PC-9 (cell line): ENCODE data around the gene PCNA. TPM values are rescaled to one million over a fixed set of nuclear protein-coding genes. Genes with fewer than 3 reads are reported as not detected.

Experiments used
- BruUV-seq: library from RNA; stranded (reverse); fragments of 400-500 nt; replicated peaks from 2 replicates; lab custom pipeline; 2021; lab: Mats Ljungman, UMichigan
- CTCF ChIA-PET: fragments of 300-600 bp; sonication (Branson Sonifier 250); formaldehyde crosslinking; loops from one replicate; lab custom pipeline; 2022; ENCODE audit warnings: antibody characterized with exemption; lab: Charles Lee
- POLR2A ChIA-PET: fragments of 300-600 bp; sonication (Branson Sonifier 250); formaldehyde crosslinking; loops from one replicate; lab custom pipeline; 2022; ENCODE audit warnings: antibody characterized with exemption; ENCODE audit not compliant: unreplicated experiment; lab: Charles Lee
- DNase-seq, 2 experiments: peaks; one replicate each; pipeline versions ENCODE4 v3.0.0 to v3.0.0-alpha.2; 2015 to 2022; ENCODE audit warnings: mixed read lengths in 1 of 2
- H2AFZ ChIP-seq: fragments of 200-600 bp; sonication (generic); 2 replicates; pipeline ENCODE4 v1.8.1; 2017; ENCODE audit warnings: antibody characterized with exemption
- H3F3A ChIP-seq: fragments of 200-600 bp; sonication (generic); 2 replicates; pipeline ENCODE4 v1.8.1; 2017; ENCODE audit warnings: antibody characterized with exemption, mild to moderate bottlenecking, low read depth; ENCODE audit not compliant: insufficient read depth
- H3K27ac ChIP-seq: fragments of 200-600 bp; sonication (generic); 2 replicates; pipeline ENCODE4 v1.6.1; 2016; ENCODE audit warnings: mixed run types
- H3K27me3 ChIP-seq: fragments of 200-600 bp; sonication (generic); 2 replicates; pipeline ENCODE4 v1.6.1; 2016; ENCODE audit warnings: low read depth, mixed run types; ENCODE audit not compliant: insufficient read depth
- H3K36me3 ChIP-seq: fragments of 200-600 bp; sonication (generic); 2 replicates; pipeline ENCODE4 v1.6.1; 2016; ENCODE audit warnings: low read depth, mixed run types
- H3K4me1 ChIP-seq: fragments of 200-600 bp; sonication (generic); replicated peaks from 2 replicates; pipeline ENCODE4 v1.6.1; 2016; ENCODE audit warnings: mixed run types; ENCODE audit not compliant: insufficient read depth
- H3K4me2 ChIP-seq: fragments of 200-600 bp; sonication (generic); 2 replicates; pipeline ENCODE4 v1.6.1; 2017; ENCODE audit warnings: mixed run types
- H3K4me3 ChIP-seq: fragments of 200-600 bp; sonication (generic); 2 replicates; pipeline ENCODE4 v1.6.1; 2016; ENCODE audit warnings: mixed run types
- H3K79me2 ChIP-seq: fragments of 200-600 bp; sonication (generic); 2 replicates; pipeline ENCODE4 v1.6.1; 2017; ENCODE audit warnings: low read depth, mixed run types
- H3K9me2 ChIP-seq: fragments of 200-600 bp; sonication (generic); 2 replicates; pipeline ENCODE4 v1.8.1; 2017; ENCODE audit warnings: mild to moderate bottlenecking; ENCODE audit not compliant: insufficient read depth
- H3K9me3 ChIP-seq: fragments of 200-600 bp; sonication (generic); 2 replicates; pipeline ENCODE4 v1.8.1; 2016; ENCODE audit warnings: low read depth; ENCODE audit not compliant: insufficient read depth
- H4K20me1 ChIP-seq: fragments of 200-600 bp; sonication (generic); 2 replicates; pipeline ENCODE4 v1.8.1; 2017; ENCODE audit not compliant: insufficient read depth
- CTCF ChIP-seq: fragments of 200-600 bp; sonication (generic); conservative IDR thresholded peaks from 2 replicates; pipeline ENCODE4 v1.6.1; 2017; ENCODE audit warnings: mixed run types, antibody characterized with exemption, mild to moderate bottlenecking, moderate library complexity
- EZH2 ChIP-seq: fragments of 200-600 bp; sonication (generic); IDR thresholded peaks from 2 replicates; pipeline ENCODE4 v1.8.0; 2017; ENCODE audit warnings: antibody characterized with exemption, low read depth
- intact Hi-C: fragments of 100-400 bp; cut with micrococcal nuclease; formaldehyde crosslinking; loops from one replicate; pipeline ENCODE4 v1.10.0; 2022; ENCODE audit not compliant: unreplicated experiment
- total RNA-seq: library from RNA; stranded (reverse); gene quantifications from 2 replicates; pipeline ENCODE4 v1.2.3, GENCODE V29; 2021

The PCNA gene
- total RNA-seq, 1 experiment from 2014 or later = 207 TPM

- no peak overlapping the region for H3K4me2 ChIP-seq
- no peak overlapping the region for H3K4me3 ChIP-seq
- peak in 1 of 2 experiments; percentile 47 for DNase-seq
- H3K9me3 ChIP-seq = no peaks in the 10 kb centered on the region
- H3K79me2 ChIP-seq = no peaks in the 10 kb centered on the region
- intact Hi-C loops = no loop called here
- no peak overlapping the region for H2AFZ ChIP-seq
- no TSS peak for BruUV-seq
- peaks cover 36% of the 10 kb centered on the region for H3K4me1 ChIP-seq
- no peaks in the 10 kb centered on the region for H3K9me2 ChIP-seq
- POLR2A ChIA-PET = no interaction called here
- no peaks in the 10 kb centered on the region for H4K20me1 ChIP-seq
- no peaks in the 10 kb centered on the region for H3K27me3 ChIP-seq
- CTCF ChIA-PET = no interaction called here
- H3K36me3 ChIP-seq = no peaks in the 10 kb centered on the region
- TF ChIP-seq EZH2 = no peak
- TF ChIP-seq CTCF = no peak
- peaks cover 19% of the 10 kb centered on the region for H3F3A ChIP-seq
- H3K27ac ChIP-seq = no peak overlapping the region
Observed at GRCh38 chr20:5067877-5068645, 51.7 kb downstream of the PCNA start.

- TF ChIP-seq CTCF = no peak
- no peak for TF ChIP-seq EZH2
- ChIA-PET CTCF (interaction anchor here (0.7 kb wide), 1 partner anchor 35 kb away, joined by 4 read pairs; no protein-coding TSS in a partner anchor), POLR2A (no interaction called here)
Observed at GRCh38 chr20:5065879-5066383, 53.8 kb downstream of the PCNA start.

GRCh38 chr20:5065166-5065878, 54.4 kb downstream of the PCNA start:
- ChIA-PET POLR2A (no interaction called here), CTCF (interaction anchor here (0.5 to 0.7 kb wide), 3 partner anchors 36 to 141 kb away, joined by 3 to 14 read pairs (median 4); no protein-coding TSS in a partner anchor)
- H3K4me1 ChIP-seq = peaks cover 45% of the 10 kb centered on the region
- peaks cover 24% of the 10 kb centered on the region for H3F3A ChIP-seq
- intact Hi-C loops = no loop called here
- no peaks in the 10 kb centered on the region for H3K9me3 ChIP-seq
- peak overlapping the region; percentile 22; the same call in 1 of the 2 replicates for H3K4me3 ChIP-seq
- DNase-seq = peak in 1 of 2 experiments; percentile 78
- no peaks in the 10 kb centered on the region for H4K20me1 ChIP-seq
- BruUV-seq = TSS peak; percentile 89
- TF ChIP-seq CTCF = no peak
- no peak for TF ChIP-seq EZH2
- H3K27ac ChIP-seq = peak overlapping the region; percentile 100
- H3K36me3 ChIP-seq = no peaks in the 10 kb centered on the region
- no peaks in the 10 kb centered on the region for H3K79me2 ChIP-seq
- no peak overlapping the region for H2AFZ ChIP-seq
- peak overlapping the region; percentile 65 for H3K4me2 ChIP-seq
- H3K9me2 ChIP-seq = no peaks in the 10 kb centered on the region
- no peaks in the 10 kb centered on the region for H3K27me3 ChIP-seq

More at GRCh38 chr20:5065879-5066383, 53.8 kb downstream of the PCNA start:
- Histone ChIP-seq H3K9me3 (no peaks in the 10 kb centered on the region), H3K27me3 (no peaks in the 10 kb centered on the region), H3K27ac (peak overlapping the region; percentile 100), H4K20me1 (no peaks in the 10 kb centered on the region), H3K36me3 (no peaks in the 10 kb centered on the region), H3K4me2 (peak overlapping the region; percentile 65), H3K9me2 (no peaks in the 10 kb centered on the region), H3F3A (peaks cover 17% of the 10 kb centered on the region), H2AFZ (no peak overlapping the region), H3K79me2 (no peaks in the 10 kb centered on the region), H3K4me3 (peak overlapping the region; percentile 22; the same call in 1 of the 2 replicates), H3K4me1 (peaks cover 39% of the 10 kb centered on the region)
- no TSS peak for BruUV-seq
- peak; percentile 96 to 97 for DNase-seq
- intact Hi-C loops = no loop called here
